SU-DHL-6 (cell line): ENCODE results near the gene NIPAL4.

Experiments used
- CTCF ChIP-seq: fragments of 200-600 bp; sonication (generic); IDR thresholded peaks from one replicate; pipeline ENCODE4 v1.5.1; 2017; ENCODE audit warnings: antibody characterized with exemption, mild to moderate bottlenecking, low read length, moderate library complexity; ENCODE audit not compliant: insufficient read depth, poor library complexity, severe bottlenecking
- EZH2phosphoT487 ChIP-seq: fragments of 200-600 bp; sonication (generic), shearing (Covaris generic); conservative IDR thresholded peaks from 2 replicates; pipeline ENCODE4 v1.6.1; 2018; ENCODE audit warnings: mild to moderate bottlenecking, antibody characterized with exemption, low read length, moderate library complexity, mixed read lengths

DNA sequence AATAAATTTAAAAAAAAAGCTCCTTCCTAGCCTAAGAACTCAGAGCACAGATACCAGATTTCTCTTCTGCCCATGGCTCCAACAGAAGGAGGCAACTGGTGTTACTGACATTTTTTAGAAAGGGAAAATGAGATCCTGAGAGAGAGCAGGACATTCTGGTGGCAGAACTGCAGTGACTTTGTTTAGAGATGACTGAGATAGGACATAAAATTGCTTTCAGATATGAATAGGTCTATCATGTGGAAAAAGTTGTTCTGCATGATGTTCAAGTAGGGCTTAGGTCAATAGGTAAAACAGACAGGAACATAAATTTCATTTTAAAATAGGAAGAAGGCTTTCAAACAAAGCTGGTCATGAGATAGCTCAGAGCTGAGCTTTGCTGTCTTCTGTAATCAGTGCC, 49.6 kb downstream of the NIPAL4 start:
- no peak for TF ChIP-seq CTCF
- no peak for TF ChIP-seq EZH2phosphoT487
